RWPE1 (cell line): Measurements from ENCODE around the gene SAMD4A.

ENCODE experiments used
- CTCF ChIA-PET: fragments of 350-600 bp; sonication (Branson Sonifier 250); formaldehyde crosslinking; extraction: SDS; loops from one replicate; lab custom pipeline; 2021; lab: Yijun Ruan, JAX
- POLR2A ChIA-PET: fragments of 400-600 bp; formaldehyde crosslinking; extraction: SDS; loops from one replicate; lab custom pipeline; 2020; ENCODE audit warnings: antibody characterized with exemption; ENCODE audit not compliant: low non-redundant PET; lab: Yijun Ruan, JAX
- DNase-seq: peaks from one replicate; pipeline ENCODE4 v3.0.0; 2012; ENCODE audit warnings: low spot score
- H3K27ac ChIP-seq: fragments of 450-650 bp; 2 replicates; pipeline ENCODE4 v1.5.1; 2017
- CTCF ChIP-seq: fragments of 450-650 bp; conservative IDR thresholded peaks from 2 replicates; pipeline ENCODE4 v1.5.1; 2017; ENCODE audit warnings: low read depth, mild to moderate bottlenecking

The SAMD4A gene

GRCh38 chr14:54785778-54786770 lies 219.1 kb downstream of the SAMD4A start:
- ChIA-PET POLR2A (no interaction called here), CTCF (interaction anchor here (1.9 kb wide), 1 partner anchor 12 kb away, joined by 5 read pairs; no protein-coding TSS in a partner anchor)
- no peak for TF ChIP-seq CTCF

GRCh38 chr14:54786838-54787237 lies 219.9 kb downstream of the SAMD4A start:
- CTCF ChIA-PET: interaction anchor here (1.9 kb wide), 1 partner anchor 12 kb away, joined by 5 read pairs; no protein-coding TSS in a partner anchor

More at GRCh38 chr14:54785778-54786770, 219.1 kb downstream of the SAMD4A start:
- H3K27ac ChIP-seq: no peak overlapping the region; the same call in 1 of the 2 replicates
- DNase-seq: no peak

GRCh38 chr14:54787261-54787660 lies 220.3 kb downstream of the SAMD4A start:
- TF ChIP-seq CTCF: no peak
- H3K27ac ChIP-seq: no peak overlapping the region
- ChIA-PET POLR2A (no interaction called here), CTCF (interaction anchor here (1.9 kb wide), 1 partner anchor 13 kb away, joined by 5 read pairs; no protein-coding TSS in a partner anchor)
- DNase-seq: no peak

More at GRCh38 chr14:54786838-54787237, 219.9 kb downstream of the SAMD4A start:
- no peak for TF ChIP-seq CTCF
- POLR2A ChIA-PET: no interaction called here
- no peak for DNase-seq
- no peak overlapping the region for H3K27ac ChIP-seq

- TF ChIP-seq CTCF: no peak
- H3K27ac ChIP-seq: no peak overlapping the region
- ChIA-PET POLR2A (no interaction called here), CTCF (no interaction called here)
- no peak for DNase-seq
These were observed 221.8 kb downstream of the SAMD4A start for GRCh38 chr14:54788701-54789100.

- ChIA-PET CTCF (no interaction called here), POLR2A (no interaction called here)
- DNase-seq: no peak
- H3K27ac ChIP-seq: no peak overlapping the region
- no peak for TF ChIP-seq CTCF
These were observed 222.2 kb downstream of the SAMD4A start for GRCh38 chr14:54789166-54789565.

GRCh38 chr14:54789781-54790480 lies 223.0 kb downstream of the SAMD4A start:
- ChIA-PET POLR2A (no interaction called here), CTCF (no interaction called here)
- no peak overlapping the region for H3K27ac ChIP-seq
- TF ChIP-seq CTCF: no peak
- DNase-seq: no peak
